B cell (primary cell): ENCODE data around the gene ICE2. TPM values are rescaled to one million over a fixed set of nuclear protein-coding genes. Genes with fewer than 3 reads are reported as not detected.

ENCODE experiments used
- ATAC-seq: fragments of 200-7000 bp; cut with Tn5 transposase; one replicate; pipeline ENCODE4 v1.10.0; 2021; ENCODE audit warnings: low read depth, mild to moderate bottlenecking, moderate number of reproducible peaks, moderate library complexity
- CTCF ChIA-PET: fragments of 350-600 bp; sonication (Branson Sonifier 250); formaldehyde crosslinking; loops from one replicate; lab custom pipeline; 2021; ENCODE audit warnings: antibody characterized with exemption, inconsistent platforms; lab: Charles Lee
- POLR2A ChIA-PET: fragments of 350-600 bp; sonication (Branson Sonifier 250); formaldehyde crosslinking; loops from one replicate; lab custom pipeline; 2021; ENCODE audit warnings: antibody characterized with exemption; lab: Charles Lee
- DNase-seq: peaks from one replicate; pipeline ENCODE4 v3.0.0; 2013
- H2AFZ ChIP-seq: 2 replicates; pipeline ENCODE4 v1.6.1; 2012; ENCODE audit warnings: mild to moderate bottlenecking, low read depth, low read length; ENCODE audit not compliant: insufficient read depth, poor library complexity, severe bottlenecking
- H3K27ac ChIP-seq, 2 donors: 1 replicate in 1 of 2; 2 replicates in 1 of 2; pipeline ENCODE4 v1.5.1; 2012 to 2013; ENCODE audit warnings: low read length in 2 of 2, mild to moderate bottlenecking in 2 of 2, moderate library complexity in 1 of 2
- H3K27me3 ChIP-seq, 4 experiments: fragments of 200-600 bp in 1 of 4; sonication (generic) in 1 of 4; replicated peaks in 1 of 4; 1 replicate in 2 of 4; 2 replicates in 2 of 4; pipeline versions ENCODE4 v1.6.1 to v1.7.0; 2013 to 2016; ENCODE audit warnings: low read length in 3 of 4, mild to moderate bottlenecking in 2 of 4, mixed read lengths in 1 of 4, moderate library complexity in 1 of 4; ENCODE audit not compliant: insufficient read depth in 4 of 4, control insufficient read depth in 3 of 4; ENCODE audit errors: control extremely low read depth in 1 of 4
- H3K36me3 ChIP-seq, 2 experiments: replicated peaks in 1 of 2; 1 replicate in 1 of 2; 2 replicates in 1 of 2; pipeline versions ENCODE4 v1.6.1 to v1.7.1; 2013; ENCODE audit warnings: low read length in 1 of 2; ENCODE audit not compliant: insufficient read depth in 2 of 2, control insufficient read depth in 1 of 2; ENCODE audit errors: control extremely low read depth in 1 of 2, extremely low read depth in 1 of 2
- H3K4me1 ChIP-seq, 2 donors: fragments of 200-600 bp in 1 of 2; sonication (generic) in 1 of 2; 1 replicate in 1 of 2; 2 replicates in 1 of 2; pipeline versions ENCODE4 v1.5.1 to v1.6.1; 2013 to 2017; ENCODE audit warnings: low read length in 2 of 2; ENCODE audit not compliant: control insufficient read depth in 2 of 2, insufficient read depth in 2 of 2
- H3K4me2 ChIP-seq: replicated peaks from 2 replicates; pipeline ENCODE3; 2012; ENCODE audit warnings: mild to moderate bottlenecking, low read depth, low read length; ENCODE audit not compliant: poor library complexity, severe bottlenecking
- H3K4me3 ChIP-seq, 5 experiments: fragments of 200-600 bp in 1 of 5; sonication (generic) in 1 of 5; 1 replicate in 3 of 5; 2 replicates in 2 of 5; pipeline versions ENCODE4 v1.5.1 to v1.7.0; 2011 to 2016; ENCODE audit warnings: low read length in 4 of 5, mild to moderate bottlenecking in 4 of 5, low read depth in 2 of 5, control low read depth in 1 of 5, moderate library complexity in 1 of 5; ENCODE audit not compliant: insufficient read depth in 1 of 5; ENCODE audit errors: control extremely low read depth in 1 of 5, extremely low read depth in 1 of 5
- H3K79me2 ChIP-seq: fragments of 200-600 bp; sonication (generic); one replicate; pipeline ENCODE4 v1.6.0; 2016; ENCODE audit warnings: low read length; ENCODE audit not compliant: control insufficient read depth, insufficient read depth
- H3K9ac ChIP-seq: fragments of 200-600 bp; sonication (generic); 2 replicates; pipeline ENCODE4 v1.6.1; 2017; ENCODE audit warnings: mild to moderate bottlenecking, low read length, moderate library complexity
- H3K9me3 ChIP-seq, 3 donors: one replicate each; pipeline versions ENCODE4 v1.6.1 to v1.7.1; 2013; ENCODE audit warnings: low read length in 2 of 3; ENCODE audit not compliant: control insufficient read depth in 2 of 3, insufficient read depth in 1 of 3; ENCODE audit errors: control extremely low read depth in 1 of 3
- H4K20me1 ChIP-seq: 2 replicates; pipeline ENCODE4 v1.6.0; 2012; ENCODE audit warnings: mild to moderate bottlenecking, low read length; ENCODE audit not compliant: insufficient read depth, control insufficient read depth, poor library complexity, severe bottlenecking
- H3K27ac Mint-ChIP-seq: one replicate; pipeline ENCODE4 v1.8.0; 2021; ENCODE audit warnings: mixed read lengths
- H3K27me3 Mint-ChIP-seq: one replicate; pipeline ENCODE4 v1.8.0; 2021; ENCODE audit warnings: mixed read lengths
- H3K4me1 Mint-ChIP-seq: one replicate; pipeline ENCODE4 v1.8.0; 2021; ENCODE audit warnings: mixed read lengths
- H3K4me3 Mint-ChIP-seq: one replicate; pipeline ENCODE4 v1.8.0; 2021; ENCODE audit warnings: mixed read lengths
- H3K9me3 Mint-ChIP-seq: one replicate; pipeline ENCODE4 v1.8.0; 2022; ENCODE audit warnings: mixed read lengths; ENCODE audit not compliant: insufficient read depth
- EZH2 ChIP-seq: IDR thresholded peaks from 2 replicates; pipeline ENCODE4 v1.6.1; 2012; ENCODE audit warnings: borderline replicate concordance, low read depth, mild to moderate bottlenecking, moderate library complexity, low read length; ENCODE audit not compliant: insufficient read depth, poor library complexity, severe bottlenecking
- WGBS: methylation state at CpG from one replicate; pipeline ENCODE4 v1.1.5; 2013; ENCODE audit warnings: missing lambda C conversion rate; ENCODE audit not compliant: insufficient coverage; 5-methylcytosine and 5-hydroxymethylcytosine counted together
- intact Hi-C: fragments of 100-400 bp; cut with micrococcal nuclease; formaldehyde crosslinking; loops from one replicate; pipeline ENCODE4 v1.10.0; 2022
- polyA plus RNA-seq: library from polyadenylated mRNA; depleted of rRNA; stranded (reverse); fragments of >200 nt; gene quantifications from 2 replicates; pipeline ENCODE4 v1.2.3, GENCODE V29; 2012
- total RNA-seq, 2 donors: library from RNA; stranded (reverse); fragments of 120-200 nt in 1 of 2; gene quantifications; 1 replicate in 1 of 2; 2 replicates in 1 of 2; pipeline versions ENCODE4 v1.2.3 to v1.2.4, GENCODE V29; 2013 to 2022
- TF ChIP-seq, protein P1 (sequence below): fragments of 200-600 bp; IDR thresholded peaks from one replicate; pipeline ENCODE4 v1.8.0; 2022; ENCODE audit warnings: antibody characterized with exemption, mild to moderate bottlenecking

The ICE2 gene
- total and polyA plus RNA-seq, 2 donors (not counting 1 experiment from before 2014, with no cell fraction given) = 19.0 to 71.2 TPM

DNA sequence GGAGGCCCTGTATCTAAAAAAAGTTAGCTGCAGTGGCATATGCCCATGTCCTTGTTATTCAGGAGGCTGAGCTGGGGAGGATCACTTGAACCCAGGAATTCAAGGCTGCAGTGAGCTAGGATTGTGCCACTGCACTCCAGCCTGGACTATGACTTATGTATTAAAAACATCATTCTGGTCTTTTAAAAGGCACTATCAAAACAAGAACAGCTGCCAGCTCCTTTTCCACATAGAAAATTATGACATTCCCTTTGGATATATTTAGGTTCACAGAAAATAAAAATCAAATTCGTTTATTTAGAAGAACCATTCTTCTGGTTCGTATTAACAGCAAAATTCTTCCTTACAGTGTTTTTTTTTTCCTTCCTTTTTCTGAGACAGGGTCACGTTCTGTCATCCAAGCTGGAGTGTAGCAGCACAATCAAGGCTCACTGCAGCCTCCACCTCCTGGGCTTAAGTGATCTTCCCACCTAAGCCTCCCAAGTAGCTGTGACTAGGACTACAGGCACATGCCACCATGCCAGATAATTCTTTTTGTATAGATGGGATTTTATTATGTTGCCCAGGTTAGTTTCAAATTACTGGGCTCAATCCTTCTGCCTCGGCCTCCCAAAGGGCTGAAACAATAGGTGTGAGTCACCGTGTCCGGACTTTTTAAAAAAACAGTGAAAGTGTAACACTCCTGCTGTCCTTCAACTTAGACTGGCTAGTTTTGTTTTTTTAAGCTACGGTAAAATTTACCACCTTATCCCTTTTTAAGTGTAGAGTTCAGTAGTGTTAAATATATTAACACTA is 13.9 kb downstream of the ICE2 start:
- no peak overlapping the region for H3K4me2 ChIP-seq
- H3K9me3 ChIP-seq = no peaks in the 10 kb centered on the region
- 96% methylated on average over 3 of the region's 7 CpGs for WGBS
- intact Hi-C loops = no loop called here
- DNase-seq (no peak), ATAC-seq (no peak)
- peaks cover 5% of the 10 kb centered on the region for H3K79me2 ChIP-seq
- no peak for TF ChIP-seq EZH2
- TF ChIP-seq, protein P1, sequence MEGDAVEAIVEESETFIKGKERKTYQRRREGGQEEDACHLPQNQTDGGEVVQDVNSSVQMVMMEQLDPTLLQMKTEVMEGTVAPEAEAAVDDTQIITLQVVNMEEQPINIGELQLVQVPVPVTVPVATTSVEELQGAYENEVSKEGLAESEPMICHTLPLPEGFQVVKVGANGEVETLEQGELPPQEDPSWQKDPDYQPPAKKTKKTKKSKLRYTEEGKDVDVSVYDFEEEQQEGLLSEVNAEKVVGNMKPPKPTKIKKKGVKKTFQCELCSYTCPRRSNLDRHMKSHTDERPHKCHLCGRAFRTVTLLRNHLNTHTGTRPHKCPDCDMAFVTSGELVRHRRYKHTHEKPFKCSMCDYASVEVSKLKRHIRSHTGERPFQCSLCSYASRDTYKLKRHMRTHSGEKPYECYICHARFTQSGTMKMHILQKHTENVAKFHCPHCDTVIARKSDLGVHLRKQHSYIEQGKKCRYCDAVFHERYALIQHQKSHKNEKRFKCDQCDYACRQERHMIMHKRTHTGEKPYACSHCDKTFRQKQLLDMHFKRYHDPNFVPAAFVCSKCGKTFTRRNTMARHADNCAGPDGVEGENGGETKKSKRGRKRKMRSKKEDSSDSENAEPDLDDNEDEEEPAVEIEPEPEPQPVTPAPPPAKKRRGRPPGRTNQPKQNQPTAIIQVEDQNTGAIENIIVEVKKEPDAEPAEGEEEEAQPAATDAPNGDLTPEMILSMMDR = no peak
- no peaks in the 10 kb centered on the region for H3K9me3 Mint-ChIP-seq
- H3K9ac ChIP-seq = no peak overlapping the region
- H4K20me1 ChIP-seq = peaks cover 11% of the 10 kb centered on the region
- H3K27ac ChIP-seq = no peak overlapping the region
- peaks cover 0 to 48% of the 10 kb centered on the region in 2 experiments for H3K36me3 ChIP-seq
- H2AFZ ChIP-seq = no peak overlapping the region
- CTCF ChIA-PET = no interaction called here
- H3K27me3 ChIP-seq = no peaks in the 10 kb centered on the region
- H3K4me3 ChIP-seq = no peak overlapping the region
- POLR2A ChIA-PET = no interaction called here
- peaks cover 2% of the 10 kb centered on the region for H3K4me1 Mint-ChIP-seq
- no peak overlapping the region for H3K27ac Mint-ChIP-seq
- H3K4me1 ChIP-seq = no peaks in the 10 kb centered on the region
- H3K27me3 Mint-ChIP-seq = no peaks in the 10 kb centered on the region
- no peak overlapping the region for H3K4me3 Mint-ChIP-seq

DNA sequence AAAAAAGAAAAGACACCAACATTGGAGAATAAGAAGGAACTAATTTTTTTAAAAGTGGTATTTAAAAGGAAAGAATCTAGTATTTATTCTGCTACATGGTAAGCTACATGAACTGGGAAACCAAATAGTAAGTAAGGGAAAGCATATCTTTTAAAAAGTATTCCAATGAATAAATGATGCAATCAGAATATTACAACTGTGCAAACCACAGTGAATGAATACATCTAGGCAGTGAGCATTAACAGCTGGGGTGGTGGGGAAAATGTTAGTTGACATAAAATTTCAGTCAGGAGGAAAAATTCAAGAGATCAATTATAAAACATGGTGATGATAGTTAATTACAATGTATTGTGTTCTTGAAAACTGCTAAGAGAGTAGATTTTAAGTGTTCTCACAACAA is 16.9 kb downstream of the ICE2 start:
- Histone ChIP-seq H3K27ac (no peak overlapping the region), H3K36me3 (peaks cover 0 to 34% of the 10 kb centered on the region in 2 experiments), H3K4me1 (no peaks in the 10 kb centered on the region), H4K20me1 (peaks cover 8% of the 10 kb centered on the region), H3K9me3 (no peaks in the 10 kb centered on the region), H3K79me2 (peaks cover 5% of the 10 kb centered on the region), H3K4me3 (no peak overlapping the region), H3K27me3 (no peaks in the 10 kb centered on the region), H2AFZ (no peak overlapping the region), H3K4me2 (no peak overlapping the region), H3K9ac (no peak overlapping the region)
- H3K27me3 Mint-ChIP-seq = no peaks in the 10 kb centered on the region
- no peak overlapping the region for H3K27ac Mint-ChIP-seq
- no peak overlapping the region for H3K4me3 Mint-ChIP-seq
- intact Hi-C loops = no loop called here
- DNase-seq (no peak), ATAC-seq (no peak)
- no peaks in the 10 kb centered on the region for H3K4me1 Mint-ChIP-seq
- ChIA-PET POLR2A (no interaction called here), CTCF (no interaction called here)
- no peaks in the 10 kb centered on the region for H3K9me3 Mint-ChIP-seq
- TF ChIP-seq EZH2 = no peak
- TF ChIP-seq, protein P1 = no peak
